Keratinocyte (primary cell): ENCODE data around the gene CILP2. TPM values are rescaled to one million over a fixed set of nuclear protein-coding genes. Genes with fewer than 3 reads are reported as not detected.

Source experiments
- DNase-seq: peaks from one replicate; pipeline ENCODE4 v3.0.0-alpha.2; 2011; ENCODE audit warnings: low read depth, missing footprints, low spot score
- FAIRE-seq: peaks from 2 replicates; lab custom pipeline; 2011; peaks lifted over from hg19 to GRCh38; lab: Jason Lieb, UNC
- H2AFZ ChIP-seq: 2 replicates; pipeline ENCODE4 v1.6.0; 2012; ENCODE audit warnings: low read length, control low read depth, inconsistent platforms; ENCODE audit not compliant: control insufficient read depth
- H3K27ac ChIP-seq: 2 replicates; pipeline ENCODE4 v1.5.1; 2011; ENCODE audit warnings: low read length; ENCODE audit not compliant: control insufficient read depth, insufficient read depth
- H3K27me3 ChIP-seq: 3 replicates; pipeline ENCODE4 v1.6.0; 2011; ENCODE audit warnings: low read length; ENCODE audit not compliant: control insufficient read depth, insufficient read depth; ENCODE audit errors: extremely low read depth
- H3K36me3 ChIP-seq, 2 experiments: 2 replicates in 1 of 2; 3 replicates in 1 of 2; pipeline ENCODE4 v1.5.1; 2011; ENCODE audit warnings: low read length in 2 of 2, mild to moderate bottlenecking in 1 of 2; ENCODE audit not compliant: control insufficient read depth in 2 of 2, insufficient read depth in 2 of 2; ENCODE audit errors: extremely low read depth in 1 of 2
- H3K4me1 ChIP-seq: 3 replicates; pipeline ENCODE4 v1.5.1; 2011; ENCODE audit warnings: low read length; ENCODE audit not compliant: control insufficient read depth, insufficient read depth; ENCODE audit errors: extremely low read depth
- H3K4me2 ChIP-seq: 3 replicates; pipeline ENCODE4 v1.6.0; 2011; ENCODE audit warnings: low read depth, low read length; ENCODE audit not compliant: control insufficient read depth, insufficient read depth; ENCODE audit errors: extremely low read depth
- H3K4me3 ChIP-seq, 3 experiments: fragments of 200-600 bp in 1 of 3; sonication (generic) in 1 of 3; 2 replicates in 2 of 3; 3 replicates in 1 of 3; pipeline ENCODE4 v1.5.1; 2011 to 2016; ENCODE audit warnings: low read length in 3 of 3, mild to moderate bottlenecking in 3 of 3, control low read depth in 2 of 3, inconsistent platforms in 1 of 3, low read depth in 1 of 3, mixed read lengths in 1 of 3, mixed run types in 1 of 3, moderate library complexity in 1 of 3; ENCODE audit not compliant: control insufficient read depth in 2 of 3, insufficient read depth in 2 of 3; ENCODE audit errors: extremely low read depth in 1 of 3
- H3K79me2 ChIP-seq: 2 replicates; pipeline ENCODE4 v1.6.0; 2012; ENCODE audit warnings: low read length; ENCODE audit not compliant: control insufficient read depth, insufficient read depth
- H3K9ac ChIP-seq: 3 replicates; pipeline ENCODE4 v1.6.0; 2011; ENCODE audit warnings: low read length; ENCODE audit not compliant: control insufficient read depth, insufficient read depth; ENCODE audit errors: extremely low read depth
- H3K9me1 ChIP-seq: 3 replicates; pipeline ENCODE4 v1.6.0; 2011; ENCODE audit warnings: low read length; ENCODE audit not compliant: control insufficient read depth, insufficient read depth; ENCODE audit errors: extremely low read depth
- H3K9me3 ChIP-seq: 2 replicates; pipeline ENCODE4 v1.5.1; 2012; ENCODE audit warnings: low read depth, low read length; ENCODE audit not compliant: control insufficient read depth
- H4K20me1 ChIP-seq: 3 replicates; pipeline ENCODE4 v1.6.0; 2011; ENCODE audit warnings: low read length; ENCODE audit not compliant: control insufficient read depth, insufficient read depth; ENCODE audit errors: extremely low read depth
- CTCF ChIP-seq, 3 experiments: IDR thresholded peaks in 1 of 3; conservative IDR thresholded peaks in 1 of 3; optimal IDR thresholded peaks in 1 of 3; 2 replicates in 2 of 3; 3 replicates in 1 of 3; pipeline versions ENCODE3 to v1.5.1; 2011; ENCODE audit warnings: low read length in 3 of 3, mild to moderate bottlenecking in 3 of 3, moderate library complexity in 2 of 3, control low read depth in 1 of 3, inconsistent platforms in 1 of 3; ENCODE audit not compliant: insufficient read depth in 2 of 3; ENCODE audit errors: extremely low read depth in 1 of 3
- EZH2 ChIP-seq: IDR thresholded peaks from one replicate; pipeline ENCODE4 v1.6.1; 2012; ENCODE audit warnings: inconsistent platforms, mild to moderate bottlenecking, low read length, moderate library complexity
- dilution Hi-C: fragments of 300-500 bp; cut with MboI; formaldehyde crosslinking; loops from one replicate; pipeline ENCODE4 v1.7.0; 2020; ENCODE audit warnings: low sequenced_read_pairs; ENCODE audit not compliant: extremely low pct_ligation_motif_present
- polyA plus RNA-seq, 5 experiments: library from polyadenylated mRNA; depleted of rRNA in 3 of 5; stranded (reverse) in 3 of 5; stranded (forward) in 1 of 5; unstranded in 1 of 5; fragments of >200 nt; gene quantifications; 1 replicate in 1 of 5; 2 replicates in 3 of 5; 3 replicates in 1 of 5; pipeline versions ENCODE4 v1.2.1 to v1.2.3, GENCODE V29; 2011 to 2012; ENCODE audit warnings: missing spikeins in 2 of 5, low read depth in 1 of 5, low replicate concordance in 1 of 5

CILP2 gene
- polyA plus RNA-seq, 1 donor (not counting 4 experiments of a cell fraction or from before 2014, with no cell fraction given), result 0.07 TPM

GRCh38 chr19:19543640-19544039 is 5.6 kb downstream of the CILP2 start:
- H3K36me3 ChIP-seq, result no peaks in the 10 kb centered on the region
- no peaks in the 10 kb centered on the region for H3K9me1 ChIP-seq
- H3K9me3 ChIP-seq, result no peaks in the 10 kb centered on the region
- DNase-seq, result no peak
- peaks cover 36% of the 10 kb centered on the region for H3K27me3 ChIP-seq
- no peak for FAIRE-seq
- no peak overlapping the region for H3K9ac ChIP-seq
- peaks cover 1% of the 10 kb centered on the region for H3K4me1 ChIP-seq
- H4K20me1 ChIP-seq, result no peaks in the 10 kb centered on the region
- dilution Hi-C loops, result no loop called here
- no peak overlapping the region for H2AFZ ChIP-seq
- no peak overlapping the region for H3K27ac ChIP-seq
- no peak overlapping the region for H3K4me2 ChIP-seq
- no peaks in the 10 kb centered on the region for H3K79me2 ChIP-seq
- TF ChIP-seq CTCF (optimal IDR thresholded peaks at IDR 0.05 in 1 of 3, IDR thresholded peaks at IDR 0.05 in 1 of 3, conservative IDR thresholded peaks at IDR 0.05 in 1 of 3; ENCODE audit: extremely low read depth in 1 of 3, insufficient read depth in 2 of 3, low read length in 3 of 3) (no peak), EZH2 (no peak)
- no peak overlapping the region for H3K4me3 ChIP-seq

GRCh38 chr19:19544257-19544953 is 6.3 kb downstream of the CILP2 start:
- Histone ChIP-seq H3K79me2 (no peaks in the 10 kb centered on the region), H3K36me3 (no peaks in the 10 kb centered on the region), H3K27ac (no peak overlapping the region), H3K27me3 (peaks cover 36% of the 10 kb centered on the region), H4K20me1 (no peaks in the 10 kb centered on the region), H3K9me1 (no peaks in the 10 kb centered on the region), H3K9me3 (no peaks in the 10 kb centered on the region), H3K4me2 (no peak overlapping the region), H3K4me1 (no peaks in the 10 kb centered on the region), H3K9ac (no peak overlapping the region), H2AFZ (no peak overlapping the region), H3K4me3 (no peak overlapping the region)
- FAIRE-seq, result no peak
- no peak for TF ChIP-seq CTCF (optimal IDR thresholded peaks at IDR 0.05 in 1 of 3, IDR thresholded peaks at IDR 0.05 in 1 of 3, conservative IDR thresholded peaks at IDR 0.05 in 1 of 3; ENCODE audit: extremely low read depth in 1 of 3, insufficient read depth in 2 of 3, low read length in 3 of 3)
- TF ChIP-seq EZH2, result no peak
- dilution Hi-C loops, result no loop called here
- no peak for DNase-seq
